GM23338 (cell line): ENCODE measurements around the gene ZNF415. TPM values are rescaled to one million over a fixed set of nuclear protein-coding genes. Genes with fewer than 3 reads are reported as not detected.

Source experiments
- ATAC-seq: fragments of 200-7000 bp; cut with Tn5 transposase; 3 replicates; pipeline ENCODE4 v1.9.1; 2020
- DNase-seq: peaks from one replicate; pipeline ENCODE4 v3.0.0-alpha.2; 2015; ENCODE audit warnings: low spot score
- H2AFZ ChIP-seq: fragments of 200-600 bp; sonication (generic); 2 replicates; pipeline ENCODE4 v1.8.0; 2016; ENCODE audit warnings: antibody characterized with exemption, mild to moderate bottlenecking, moderate library complexity
- H3F3A ChIP-seq: fragments of 200-600 bp; sonication (generic); replicated peaks from 2 replicates; pipeline ENCODE4 v1.8.0; 2017; ENCODE audit warnings: antibody characterized with exemption, mixed run types, low read depth
- H3K27ac ChIP-seq: fragments of 200-600 bp; sonication (generic); 2 replicates; pipeline ENCODE4 v1.6.1; 2016; ENCODE audit warnings: low read depth
- H3K27me3 ChIP-seq: fragments of 200-600 bp; sonication (generic); 2 replicates; pipeline ENCODE4 v1.8.0; 2016; ENCODE audit warnings: mild to moderate bottlenecking, mixed run types, moderate library complexity; ENCODE audit not compliant: insufficient read depth
- H3K36me3 ChIP-seq: fragments of 200-600 bp; sonication (generic); 2 replicates; pipeline ENCODE4 v1.8.0; 2016; ENCODE audit warnings: mild to moderate bottlenecking; ENCODE audit not compliant: insufficient read depth
- H3K4me1 ChIP-seq: fragments of 200-600 bp; sonication (generic); 2 replicates; pipeline ENCODE4 v1.8.0; 2016; ENCODE audit warnings: mild to moderate bottlenecking, moderate library complexity; ENCODE audit not compliant: insufficient read depth
- H3K4me2 ChIP-seq: fragments of 200-600 bp; sonication (generic); 2 replicates; pipeline ENCODE4 v1.7.1; 2017; ENCODE audit warnings: mixed run types
- H3K4me3 ChIP-seq: fragments of 200-600 bp; sonication (generic); 2 replicates; pipeline ENCODE4 v1.6.1; 2016; ENCODE audit warnings: mixed run types
- H3K79me2 ChIP-seq: fragments of 200-600 bp; sonication (generic); replicated peaks from 2 replicates; pipeline ENCODE4 v1.8.0; 2017; ENCODE audit warnings: mild to moderate bottlenecking; ENCODE audit not compliant: insufficient read depth
- H3K9me2 ChIP-seq: fragments of 200-600 bp; sonication (generic); 2 replicates; pipeline ENCODE4 v1.8.0; 2017; ENCODE audit not compliant: insufficient read depth
- H4K20me1 ChIP-seq: fragments of 200-600 bp; sonication (generic); replicated peaks from 2 replicates; pipeline ENCODE4 v1.8.0; 2017; ENCODE audit warnings: mild to moderate bottlenecking; ENCODE audit not compliant: insufficient read depth
- H3K27ac Mint-ChIP-seq: 2 replicates; pipeline ENCODE4 v1.8.0; 2020; ENCODE audit warnings: inconsistent platforms, mild to moderate bottlenecking, moderate library complexity, mixed read lengths
- H3K27me3 Mint-ChIP-seq: 3 replicates; pipeline ENCODE4 v1.8.0; 2022; ENCODE audit warnings: low read depth, mild to moderate bottlenecking, moderate library complexity, mixed read lengths, inconsistent platforms; ENCODE audit not compliant: insufficient read depth, poor library complexity
- H3K36me3 Mint-ChIP-seq: 3 replicates; pipeline ENCODE4 v1.8.0; 2021; ENCODE audit warnings: low read depth, mild to moderate bottlenecking, inconsistent platforms, moderate library complexity, mixed read lengths
- H3K4me1 Mint-ChIP-seq: 3 replicates; pipeline ENCODE4 v1.8.0; 2020; ENCODE audit warnings: mild to moderate bottlenecking, inconsistent platforms, mixed read lengths
- H3K4me3 Mint-ChIP-seq: 3 replicates; pipeline ENCODE4 v1.8.0; 2021; ENCODE audit warnings: moderate library complexity, mild to moderate bottlenecking, inconsistent platforms, mixed read lengths
- H3K9me3 Mint-ChIP-seq: 3 replicates; pipeline ENCODE4 v1.8.0; 2020; ENCODE audit warnings: moderate library complexity, mild to moderate bottlenecking, inconsistent platforms, mixed read lengths
- EZH2phosphoT487 ChIP-seq: fragments of 200-600 bp; sonication (generic); IDR thresholded peaks from one replicate; pipeline ENCODE4 v1.8.1; 2018; ENCODE audit warnings: antibody characterized with exemption; ENCODE audit not compliant: unreplicated experiment
- POLR2AphosphoS5 ChIP-seq: IDR thresholded peaks from 2 replicates; pipeline ENCODE4 v1.6.1; 2016; ENCODE audit warnings: antibody characterized with exemption, low read depth
- STAT1 ChIP-seq: IDR thresholded peaks from one replicate; pipeline ENCODE4 v1.6.1; 2016; ENCODE audit warnings: antibody characterized with exemption; ENCODE audit not compliant: unreplicated experiment
- ZNF114 ChIP-seq: fragments of 250-450 bp; sonication (Bioruptor Pico); IDR thresholded peaks from 2 replicates; pipeline ENCODE4 v1.5.0; 2020; ENCODE audit warnings: mild to moderate bottlenecking, moderate library complexity
- long read RNA-seq: library from polyadenylated mRNA; unstranded; transcript quantifications from one replicate; pipeline ENCODE4 v2.0.0, GENCODE V29; 2020; ENCODE audit not compliant: unreplicated experiment
- polyA plus RNA-seq: library from polyadenylated mRNA; unstranded; fragments of >200 nt; fragmentation: Nextera tagmentation; extraction: Ambion mirVana; gene quantifications from 2 replicates; pipeline ENCODE4 v1.2.1, GENCODE V29; 2016
- total RNA-seq: library from RNA; depleted of rRNA; stranded (reverse); fragments of >200 nt; shearing (Covaris generic); gene quantifications from 2 replicates; pipeline ENCODE4 v1.2.3, GENCODE V29; 2014; rRNA removed
- TF ChIP-seq, protein P1 (sequence below): IDR thresholded peaks from 2 replicates; pipeline ENCODE4 v1.6.1; 2016; ENCODE audit warnings: antibody characterized with exemption
- TF ChIP-seq, protein P2 (sequence below): IDR thresholded peaks from one replicate; pipeline ENCODE4 v1.6.1; 2018; ENCODE audit warnings: antibody characterized with exemption; ENCODE audit not compliant: unreplicated experiment
- TF ChIP-seq, protein P3 (sequence below): fragments of 250-450 bp; sonication (Bioruptor Pico); IDR thresholded peaks from 2 replicates; pipeline ENCODE4 v1.5.0; 2020; ENCODE audit warnings: mild to moderate bottlenecking, moderate library complexity

ZNF415 gene
- total RNA-seq (3.9 and 9.3 TPM in 2 replicates), polyA plus RNA-seq (7.9 and 9.2 TPM in 2 replicates)
- long read RNA-seq, partial matches to known transcripts, result 0 of 3 reads
- long read RNA-seq, other reads (novel, unspliced or antisense), result 2 of 3 reads

GRCh38 chr19:53132141-53132991, at the start of gene ZNF415:
ZNF415 (minus strand) TSS chr19:53132910; CDS start chr19:53122676, 10,234 bp downstream.
- peaks cover 7% of the 10 kb centered on the region; the same call in 1 of the 2 replicates for H4K20me1 ChIP-seq
- H3K27me3 ChIP-seq, result peaks cover 10% of the 10 kb centered on the region; the same call in 1 of the 2 replicates
- Mint-ChIP-seq H3K4me3 (peak within 1 kb of the TSS; percentile 74), H3K27me3 (peaks cover 26% of the 10 kb centered on the region), H3K4me1 (peaks cover 22% of the 10 kb centered on the region), H3K36me3 (peaks cover 7% of the 10 kb centered on the region), H3K27ac (0 out of 2 replicates have a peak within 1 kb of the TSS, but pooled peaks have one; percentile 48), H3K9me3 (peaks cover 11% of the 10 kb centered on the region)
- H3F3A ChIP-seq, result 0 out of 2 replicates have a peak, but pooled peaks cover 3% of the 10 kb centered on the region
- H3K4me1 ChIP-seq, result peaks cover 22% of the 10 kb centered on the region
- H2AFZ ChIP-seq, result peak within 1 kb of the TSS; percentile 93
- 0 out of 2 replicates have a peak, but pooled peaks cover 3% of the 10 kb centered on the region for H3K9me2 ChIP-seq
- no peaks in the 10 kb centered on the region for H3K36me3 ChIP-seq
- TF ChIP-seq, protein P1, sequence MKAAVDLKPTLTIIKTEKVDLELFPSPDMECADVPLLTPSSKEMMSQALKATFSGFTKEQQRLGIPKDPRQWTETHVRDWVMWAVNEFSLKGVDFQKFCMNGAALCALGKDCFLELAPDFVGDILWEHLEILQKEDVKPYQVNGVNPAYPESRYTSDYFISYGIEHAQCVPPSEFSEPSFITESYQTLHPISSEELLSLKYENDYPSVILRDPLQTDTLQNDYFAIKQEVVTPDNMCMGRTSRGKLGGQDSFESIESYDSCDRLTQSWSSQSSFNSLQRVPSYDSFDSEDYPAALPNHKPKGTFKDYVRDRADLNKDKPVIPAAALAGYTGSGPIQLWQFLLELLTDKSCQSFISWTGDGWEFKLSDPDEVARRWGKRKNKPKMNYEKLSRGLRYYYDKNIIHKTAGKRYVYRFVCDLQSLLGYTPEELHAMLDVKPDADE, result peak; percentile 46; the same call in 1 of the 2 replicates
- TF ChIP-seq ZNF114 (CRISPR knock-in tag), result no peak
- TF ChIP-seq POLR2AphosphoS5, result peak; percentile 79
- peak; percentile 98 for DNase-seq
- H3K4me3 ChIP-seq, result peak within 1 kb of the TSS; percentile 81
- peaks cover 20% of the 10 kb centered on the region for H3K79me2 ChIP-seq
- ATAC-seq, result peak; percentile 89
- H3K4me2 ChIP-seq, result peak within 1 kb of the TSS; percentile 98
- no peak within 1 kb of the TSS for H3K27ac ChIP-seq

DNA sequence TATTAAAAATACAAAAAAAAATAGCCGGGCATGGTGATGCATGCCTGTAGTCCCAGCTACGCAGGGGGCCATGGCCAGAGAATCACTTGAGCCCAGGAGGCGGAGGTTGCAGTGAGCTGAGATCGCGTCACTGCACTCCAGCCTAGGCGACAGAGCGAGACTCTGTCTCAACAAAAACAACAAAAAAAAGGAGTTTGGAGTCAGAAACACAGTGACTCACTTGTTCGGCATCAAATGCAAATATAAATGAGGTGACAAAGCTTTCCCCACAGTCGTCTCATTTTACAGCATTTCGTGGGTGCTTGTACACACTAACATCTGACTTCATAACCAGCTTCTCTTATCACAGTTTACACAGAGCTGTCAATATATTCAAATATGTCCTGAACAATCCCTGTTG, 49.5 kb upstream of the ZNF415 start:
- H3K27ac Mint-ChIP-seq, result no peak overlapping the region
- no peaks in the 10 kb centered on the region for H3F3A ChIP-seq
- no peak for ATAC-seq
- TF ChIP-seq, protein P2, sequence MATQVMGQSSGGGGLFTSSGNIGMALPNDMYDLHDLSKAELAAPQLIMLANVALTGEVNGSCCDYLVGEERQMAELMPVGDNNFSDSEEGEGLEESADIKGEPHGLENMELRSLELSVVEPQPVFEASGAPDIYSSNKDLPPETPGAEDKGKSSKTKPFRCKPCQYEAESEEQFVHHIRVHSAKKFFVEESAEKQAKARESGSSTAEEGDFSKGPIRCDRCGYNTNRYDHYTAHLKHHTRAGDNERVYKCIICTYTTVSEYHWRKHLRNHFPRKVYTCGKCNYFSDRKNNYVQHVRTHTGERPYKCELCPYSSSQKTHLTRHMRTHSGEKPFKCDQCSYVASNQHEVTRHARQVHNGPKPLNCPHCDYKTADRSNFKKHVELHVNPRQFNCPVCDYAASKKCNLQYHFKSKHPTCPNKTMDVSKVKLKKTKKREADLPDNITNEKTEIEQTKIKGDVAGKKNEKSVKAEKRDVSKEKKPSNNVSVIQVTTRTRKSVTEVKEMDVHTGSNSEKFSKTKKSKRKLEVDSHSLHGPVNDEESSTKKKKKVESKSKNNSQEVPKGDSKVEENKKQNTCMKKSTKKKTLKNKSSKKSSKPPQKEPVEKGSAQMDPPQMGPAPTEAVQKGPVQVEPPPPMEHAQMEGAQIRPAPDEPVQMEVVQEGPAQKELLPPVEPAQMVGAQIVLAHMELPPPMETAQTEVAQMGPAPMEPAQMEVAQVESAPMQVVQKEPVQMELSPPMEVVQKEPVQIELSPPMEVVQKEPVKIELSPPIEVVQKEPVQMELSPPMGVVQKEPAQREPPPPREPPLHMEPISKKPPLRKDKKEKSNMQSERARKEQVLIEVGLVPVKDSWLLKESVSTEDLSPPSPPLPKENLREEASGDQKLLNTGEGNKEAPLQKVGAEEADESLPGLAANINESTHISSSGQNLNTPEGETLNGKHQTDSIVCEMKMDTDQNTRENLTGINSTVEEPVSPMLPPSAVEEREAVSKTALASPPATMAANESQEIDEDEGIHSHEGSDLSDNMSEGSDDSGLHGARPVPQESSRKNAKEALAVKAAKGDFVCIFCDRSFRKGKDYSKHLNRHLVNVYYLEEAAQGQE, result no peak
- TF ChIP-seq EZH2phosphoT487, result no peak
- no peak for TF ChIP-seq STAT1
- TF ChIP-seq, protein P3, sequence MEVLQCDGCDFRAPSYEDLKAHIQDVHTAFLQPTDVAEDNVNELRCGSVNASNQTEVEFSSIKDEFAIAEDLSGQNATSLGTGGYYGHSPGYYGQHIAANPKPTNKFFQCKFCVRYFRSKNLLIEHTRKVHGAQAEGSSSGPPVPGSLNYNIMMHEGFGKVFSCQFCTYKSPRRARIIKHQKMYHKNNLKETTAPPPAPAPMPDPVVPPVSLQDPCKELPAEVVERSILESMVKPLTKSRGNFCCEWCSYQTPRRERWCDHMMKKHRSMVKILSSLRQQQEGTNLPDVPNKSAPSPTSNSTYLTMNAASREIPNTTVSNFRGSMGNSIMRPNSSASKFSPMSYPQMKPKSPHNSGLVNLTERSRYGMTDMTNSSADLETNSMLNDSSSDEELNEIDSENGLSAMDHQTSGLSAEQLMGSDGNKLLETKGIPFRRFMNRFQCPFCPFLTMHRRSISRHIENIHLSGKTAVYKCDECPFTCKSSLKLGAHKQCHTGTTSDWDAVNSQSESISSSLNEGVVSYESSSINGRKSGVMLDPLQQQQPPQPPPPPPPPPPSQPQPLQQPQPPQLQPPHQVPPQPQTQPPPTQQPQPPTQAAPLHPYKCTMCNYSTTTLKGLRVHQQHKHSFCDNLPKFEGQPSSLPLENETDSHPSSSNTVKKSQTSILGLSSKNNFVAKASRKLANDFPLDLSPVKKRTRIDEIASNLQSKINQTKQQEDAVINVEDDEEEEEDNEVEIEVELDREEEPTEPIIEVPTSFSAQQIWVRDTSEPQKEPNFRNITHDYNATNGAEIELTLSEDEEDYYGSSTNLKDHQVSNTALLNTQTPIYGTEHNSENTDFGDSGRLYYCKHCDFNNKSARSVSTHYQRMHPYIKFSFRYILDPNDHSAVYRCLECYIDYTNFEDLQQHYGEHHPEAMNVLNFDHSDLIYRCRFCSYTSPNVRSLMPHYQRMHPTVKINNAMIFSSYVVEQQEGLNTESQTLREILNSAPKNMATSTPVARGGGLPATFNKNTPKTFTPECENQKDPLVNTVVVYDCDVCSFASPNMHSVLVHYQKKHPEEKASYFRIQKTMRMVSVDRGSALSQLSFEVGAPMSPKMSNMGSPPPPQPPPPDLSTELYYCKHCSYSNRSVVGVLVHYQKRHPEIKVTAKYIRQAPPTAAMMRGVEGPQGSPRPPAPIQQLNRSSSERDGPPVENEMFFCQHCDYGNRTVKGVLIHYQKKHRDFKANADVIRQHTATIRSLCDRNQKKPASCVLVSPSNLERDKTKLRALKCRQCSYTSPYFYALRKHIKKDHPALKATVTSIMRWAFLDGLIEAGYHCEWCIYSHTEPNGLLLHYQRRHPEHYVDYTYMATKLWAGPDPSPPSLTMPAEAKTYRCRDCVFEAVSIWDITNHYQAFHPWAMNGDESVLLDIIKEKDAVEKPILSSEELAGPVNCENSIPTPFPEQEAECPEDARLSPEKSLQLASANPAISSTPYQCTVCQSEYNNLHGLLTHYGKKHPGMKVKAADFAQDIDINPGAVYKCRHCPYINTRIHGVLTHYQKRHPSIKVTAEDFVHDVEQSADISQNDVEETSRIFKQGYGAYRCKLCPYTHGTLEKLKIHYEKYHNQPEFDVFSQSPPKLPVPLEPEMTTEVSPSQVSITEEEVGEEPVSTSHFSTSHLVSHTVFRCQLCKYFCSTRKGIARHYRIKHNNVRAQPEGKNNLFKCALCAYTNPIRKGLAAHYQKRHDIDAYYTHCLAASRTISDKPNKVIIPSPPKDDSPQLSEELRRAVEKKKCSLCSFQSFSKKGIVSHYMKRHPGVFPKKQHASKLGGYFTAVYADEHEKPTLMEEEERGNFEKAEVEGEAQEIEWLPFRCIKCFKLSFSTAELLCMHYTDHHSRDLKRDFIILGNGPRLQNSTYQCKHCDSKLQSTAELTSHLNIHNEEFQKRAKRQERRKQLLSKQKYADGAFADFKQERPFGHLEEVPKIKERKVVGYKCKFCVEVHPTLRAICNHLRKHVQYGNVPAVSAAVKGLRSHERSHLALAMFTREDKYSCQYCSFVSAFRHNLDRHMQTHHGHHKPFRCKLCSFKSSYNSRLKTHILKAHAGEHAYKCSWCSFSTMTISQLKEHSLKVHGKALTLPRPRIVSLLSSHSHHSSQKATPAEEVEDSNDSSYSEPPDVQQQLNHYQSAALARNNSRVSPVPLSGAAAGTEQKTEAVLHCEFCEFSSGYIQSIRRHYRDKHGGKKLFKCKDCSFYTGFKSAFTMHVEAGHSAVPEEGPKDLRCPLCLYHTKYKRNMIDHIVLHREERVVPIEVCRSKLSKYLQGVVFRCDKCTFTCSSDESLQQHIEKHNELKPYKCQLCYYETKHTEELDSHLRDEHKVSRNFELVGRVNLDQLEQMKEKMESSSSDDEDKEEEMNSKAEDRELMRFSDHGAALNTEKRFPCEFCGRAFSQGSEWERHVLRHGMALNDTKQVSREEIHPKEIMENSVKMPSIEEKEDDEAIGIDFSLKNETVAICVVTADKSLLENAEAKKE, result no peak

More for the DNA sequence above, 49.5 kb upstream of the ZNF415 start:
- no peaks in the 10 kb centered on the region for H3K9me2 ChIP-seq
- Mint-ChIP-seq H3K36me3 (peaks cover 49% of the 10 kb centered on the region), H3K9me3 (peaks cover 22% of the 10 kb centered on the region), H3K27me3 (peaks cover 6% of the 10 kb centered on the region), H3K4me3 (no peak overlapping the region), H3K4me1 (no peaks in the 10 kb centered on the region; the same call in 2 of the 3 replicates)
- no peak overlapping the region for H3K27ac ChIP-seq
- H3K27me3 ChIP-seq, result no peaks in the 10 kb centered on the region
- no peaks in the 10 kb centered on the region for H3K79me2 ChIP-seq
- H3K4me1 ChIP-seq, result no peaks in the 10 kb centered on the region
- H3K4me2 ChIP-seq, result no peak overlapping the region
- no peak overlapping the region for H3K4me3 ChIP-seq
- H4K20me1 ChIP-seq, result no peaks in the 10 kb centered on the region
- H3K36me3 ChIP-seq, result no peaks in the 10 kb centered on the region
- H2AFZ ChIP-seq, result no peak overlapping the region
- no peak for DNase-seq
